ENCODE data around the gene ENC1.
A peak's percentile ranks its signal among the peaks of the same experiment; 100 is the strongest.

ENC1 gene

GRCh38 chr5:74608736-74609601 lies 31.6 kb downstream of the ENC1 start:
- no peak for DNase-seq (ENCODE audit: low read depth)

GRCh38 chr5:74605759-74606158 lies 34.8 kb downstream of the ENC1 start:
- DNase-seq (ENCODE audit: low read depth): no peak

- no peak for DNase-seq (ENCODE audit: low read depth)
Measured at GRCh38 chr5:74603376-74603775, 37.2 kb downstream of the ENC1 start.

- no peak for DNase-seq (ENCODE audit: low read depth)
Measured at GRCh38 chr5:74599148-74599547, 41.4 kb downstream of the ENC1 start.

GRCh38 chr5:74598731-74599130 lies 41.8 kb downstream of the ENC1 start:
- DNase-seq (ENCODE audit: low read depth): no peak

- DNase-seq (ENCODE audit: low read depth): no peak
Measured at GRCh38 chr5:74596927-74597326, 43.6 kb downstream of the ENC1 start.

- no peak for DNase-seq (ENCODE audit: low read depth)
Measured at GRCh38 chr5:74595143-74595925, 45.2 kb downstream of the ENC1 start.

GRCh38 chr5:74594137-74595040 lies 46.1 kb downstream of the ENC1 start:
- no peak for DNase-seq (ENCODE audit: low read depth)

- DNase-seq (ENCODE audit: low read depth): no peak
Measured at GRCh38 chr5:74589204-74590056, 51.1 kb downstream of the ENC1 start.

- DNase-seq (ENCODE audit: low read depth): no peak
Measured at GRCh38 chr5:74588415-74588814, 52.1 kb downstream of the ENC1 start.

GRCh38 chr5:74587890-74588289 lies 52.6 kb downstream of the ENC1 start:
- no peak for DNase-seq (ENCODE audit: low read depth)

- no peak for DNase-seq (ENCODE audit: low read depth)
Measured at GRCh38 chr5:74587300-74587699, 53.2 kb downstream of the ENC1 start.

GRCh38 chr5:74586856-74587255 lies 53.7 kb downstream of the ENC1 start:
- DNase-seq (ENCODE audit: low read depth): no peak

GRCh38 chr5:74582853-74583252 lies 57.7 kb downstream of the ENC1 start:
- DNase-seq (ENCODE audit: low read depth): no peak

GRCh38 chr5:74581988-74582365 lies 58.6 kb downstream of the ENC1 start:
- DNase-seq (ENCODE audit: low read depth): no peak

- DNase-seq (ENCODE audit: low read depth): no peak
Measured at GRCh38 chr5:74580729-74581109, 59.8 kb downstream of the ENC1 start.

GRCh38 chr5:74579215-74579614 lies 61.3 kb downstream of the ENC1 start:
- peak; percentile 45 for DNase-seq (ENCODE audit: low read depth)

- DNase-seq (ENCODE audit: low read depth): no peak
Measured at GRCh38 chr5:74578356-74579044, 62.0 kb downstream of the ENC1 start.
